Hypothalamus (tissue), 51 donors: Measurements from ENCODE around the gene PPL.
"Not testable (repeated sequence)": the region's sequence is repeated elsewhere in the genome, so short reads cannot be mapped to it uniquely, and the experiment has no call there.

Experiments used
- DNase-seq, 51 donors: peaks; one replicate each; lab custom pipeline; 2025; lab: John Stamatoyannopoulos, UW

PPL gene

GRCh38 chr16:4936181-4936990, 562 bp downstream of the PPL start:
- DNase-seq, result no peak

- no peak for DNase-seq
Measured at GRCh38 chr16:4935241-4935855, 1.6 kb downstream of the PPL start.

GRCh38 chr16:4934591-4934990, 2.4 kb downstream of the PPL start:
- DNase-seq, result no peak

GRCh38 chr16:4933871-4934395, 3.0 kb downstream of the PPL start:
- no peak for DNase-seq

- no peak for DNase-seq
Measured at GRCh38 chr16:4933433-4933832, 3.5 kb downstream of the PPL start.

- DNase-seq, result no peak
Measured at GRCh38 chr16:4931381-4931780, 5.6 kb downstream of the PPL start.

- DNase-seq, result not testable (repeated sequence)
Measured at GRCh38 chr16:4929619-4930018, 7.3 kb downstream of the PPL start.

GRCh38 chr16:4928227-4928626, 8.7 kb downstream of the PPL start:
- DNase-seq, result no peak

- no peak for DNase-seq
Measured at GRCh38 chr16:4927661-4928060, 9.3 kb downstream of the PPL start.

- DNase-seq, result no peak
Measured at GRCh38 chr16:4926928-4927327, 10.0 kb downstream of the PPL start.

GRCh38 chr16:4925791-4926190, 11.2 kb downstream of the PPL start:
- DNase-seq, result no peak

GRCh38 chr16:4925293-4925607, 11.7 kb downstream of the PPL start:
- DNase-seq, result no peak

- no peak for DNase-seq
Measured at GRCh38 chr16:4924593-4925292, 12.2 kb downstream of the PPL start.

- no peak for DNase-seq
Measured at GRCh38 chr16:4923853-4924252, 13.1 kb downstream of the PPL start.

- DNase-seq, result no peak
Measured at GRCh38 chr16:4922721-4923342, 14.1 kb downstream of the PPL start.

GRCh38 chr16:4920826-4921225, 16.1 kb downstream of the PPL start:
- DNase-seq, result no peak

- no peak for DNase-seq
Measured at GRCh38 chr16:4918781-4919251, 18.1 kb downstream of the PPL start.

- no peak for DNase-seq
Measured at GRCh38 chr16:4917117-4917516, 19.8 kb downstream of the PPL start.

- DNase-seq, result no peak
Measured at GRCh38 chr16:4915226-4915761, 21.7 kb downstream of the PPL start.

- no peak for DNase-seq
Measured at GRCh38 chr16:4914528-4915225, 22.3 kb downstream of the PPL start.
